Panc1 (cell line): ENCODE measurements around the gene C17orf75. TPM values are rescaled to one million over a fixed set of nuclear protein-coding genes. Genes with fewer than 3 reads are reported as not detected.

Experiments
- ATAC-seq: fragments of 200-7000 bp; cut with Tn5 transposase; 2 replicates; pipeline ENCODE4 v1.9.1; 2020; ENCODE audit warnings: mild to moderate bottlenecking, moderate library complexity
- BruUV-seq: library from RNA; stranded (reverse); fragments of 400-500 nt; replicated peaks from 2 replicates; lab custom pipeline; 2021; lab: Mats Ljungman, UMichigan
- CTCF ChIA-PET: fragments of 300-600 bp; sonication (Branson Sonifier 250); formaldehyde crosslinking; loops from one replicate; lab custom pipeline; 2022; ENCODE audit warnings: antibody characterized with exemption; lab: Charles Lee
- POLR2A ChIA-PET: fragments of 300-600 bp; sonication (Branson Sonifier 250); formaldehyde crosslinking; loops from one replicate; lab custom pipeline; 2022; ENCODE audit warnings: antibody characterized with exemption; lab: Charles Lee
- DNase-seq: peaks from one replicate; pipeline ENCODE4 v3.0.0-alpha.2; 2010; ENCODE audit warnings: low read depth, low spot score
- H3K27ac ChIP-seq: 2 replicates; pipeline ENCODE4 v1.5.1; 2011; ENCODE audit warnings: mild to moderate bottlenecking, low read length, inconsistent platforms
- H3K27me3 ChIP-seq: fragments of 200-500 bp; sonication (Bioruptor generic); 2 replicates; pipeline ENCODE4 v1.6.0; 2014; ENCODE audit warnings: low read length, inconsistent platforms; ENCODE audit not compliant: control insufficient read depth, insufficient read depth
- H3K36me3 ChIP-seq: fragments of 200-500 bp; sonication (Bioruptor generic); 2 replicates; pipeline ENCODE4 v1.5.1; 2014; ENCODE audit warnings: inconsistent platforms, mild to moderate bottlenecking, low read length, moderate library complexity; ENCODE audit not compliant: control insufficient read depth, insufficient read depth
- H3K4me1 ChIP-seq: 2 replicates; pipeline ENCODE4 v1.5.1; 2011; ENCODE audit warnings: inconsistent platforms, mild to moderate bottlenecking, low read length, moderate library complexity; ENCODE audit not compliant: control insufficient read depth, insufficient read depth
- H3K4me3 ChIP-seq, 2 experiments: 2 replicates each; pipeline ENCODE4 v1.5.1; 2011 to 2012; ENCODE audit warnings: low read depth in 2 of 2, low read length in 2 of 2, mild to moderate bottlenecking in 2 of 2, inconsistent platforms in 1 of 2, moderate library complexity in 1 of 2
- H3K9me3 ChIP-seq: fragments of 200-500 bp; sonication (Bioruptor generic); 2 replicates; pipeline ENCODE4 v1.5.1; 2014; ENCODE audit warnings: low read depth, mild to moderate bottlenecking, inconsistent platforms, low read length, moderate library complexity; ENCODE audit not compliant: control insufficient read depth, insufficient read depth
- POLR2AphosphoS5 ChIP-seq: IDR thresholded peaks from 2 replicates; pipeline ENCODE4 v1.6.1; 2012; ENCODE audit warnings: mild to moderate bottlenecking, low read depth, low read length, moderate library complexity
- SIN3A ChIP-seq: IDR thresholded peaks from 2 replicates; pipeline ENCODE4 v1.6.1; 2012; ENCODE audit warnings: low read depth, mild to moderate bottlenecking, low read length, moderate library complexity, borderline replicate concordance; ENCODE audit not compliant: insufficient read depth
- TCF7L2 ChIP-seq: IDR thresholded peaks from 2 replicates; pipeline ENCODE4 v1.6.1; 2011; ENCODE audit warnings: mild to moderate bottlenecking, low read depth, low read length, inconsistent platforms
- in situ Hi-C: cut with HindIII; loops from 2 replicates; pipeline ENCODE4 v1.10.0; 2016; ENCODE audit warnings: low sequenced_read_pairs, low pct_unique_long_range_greater_than_20kb
- intact Hi-C: fragments of 100-400 bp; cut with micrococcal nuclease; formaldehyde crosslinking; loops from one replicate; pipeline ENCODE4 v1.10.0; 2022; ENCODE audit not compliant: unreplicated experiment
- total RNA-seq: library from RNA; stranded (reverse); gene quantifications from one replicate; pipeline ENCODE4 v1.2.1, GENCODE V29; 2021; ENCODE audit not compliant: unreplicated experiment
- TF ChIP-seq, protein P1 (sequence below): fragments of 450-650 bp; IDR thresholded peaks from 2 replicates; pipeline ENCODE4 v1.5.1; 2017; ENCODE audit warnings: mild to moderate bottlenecking
- TF ChIP-seq, protein P2 (sequence below), 2 experiments: IDR thresholded peaks; 2 replicates each; pipeline ENCODE4 v1.6.1; 2011 to 2012; ENCODE audit warnings: low read depth in 2 of 2, control low read depth in 1 of 2, low read length in 1 of 2, mild to moderate bottlenecking in 1 of 2, moderate library complexity in 1 of 2; ENCODE audit not compliant: insufficient read depth in 1 of 2

Gene C17orf75
- total RNA-seq, 1 experiment from 2014 or later = 31.6 TPM

DNA sequence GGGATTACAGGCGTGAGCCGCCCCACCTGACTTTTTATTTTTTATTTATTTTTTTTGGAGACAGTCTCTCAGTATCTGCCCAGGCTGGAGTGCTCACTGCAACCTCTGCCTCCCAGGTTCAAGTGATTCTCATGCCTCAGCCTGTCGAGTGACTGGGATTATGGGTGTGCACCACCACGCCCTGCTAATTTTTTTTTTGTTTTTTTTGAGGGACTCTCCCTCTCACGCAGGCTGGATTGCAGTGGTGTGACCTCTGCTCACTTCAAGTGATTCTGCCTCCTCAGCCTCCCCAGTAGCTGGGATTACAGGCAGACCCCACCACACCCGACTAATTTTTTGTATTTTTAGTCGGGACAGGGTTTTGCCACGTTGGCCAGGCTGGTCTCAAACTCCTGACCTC is 15.6 kb upstream of the C17orf75 start:
- ATAC-seq (no peak), DNase-seq (no peak)
- CTCF ChIA-PET = no interaction called here
- H3K36me3 ChIP-seq = peaks cover 50% of the 10 kb centered on the region
- no peak overlapping the region for H3K4me3 ChIP-seq
- POLR2A ChIA-PET = interaction anchor here (0.7 kb wide), 1 partner anchor 83 kb away, joined by 5 read pairs; no protein-coding TSS in a partner anchor
- H3K4me1 ChIP-seq = peaks cover 19% of the 10 kb centered on the region
- no peaks in the 10 kb centered on the region for H3K9me3 ChIP-seq
- intact Hi-C loops (no loop called here), in situ Hi-C loops (no loop called here)
- BruUV-seq = no TSS peak
- no peak for TF ChIP-seq POLR2AphosphoS5
- TF ChIP-seq, protein P1, sequence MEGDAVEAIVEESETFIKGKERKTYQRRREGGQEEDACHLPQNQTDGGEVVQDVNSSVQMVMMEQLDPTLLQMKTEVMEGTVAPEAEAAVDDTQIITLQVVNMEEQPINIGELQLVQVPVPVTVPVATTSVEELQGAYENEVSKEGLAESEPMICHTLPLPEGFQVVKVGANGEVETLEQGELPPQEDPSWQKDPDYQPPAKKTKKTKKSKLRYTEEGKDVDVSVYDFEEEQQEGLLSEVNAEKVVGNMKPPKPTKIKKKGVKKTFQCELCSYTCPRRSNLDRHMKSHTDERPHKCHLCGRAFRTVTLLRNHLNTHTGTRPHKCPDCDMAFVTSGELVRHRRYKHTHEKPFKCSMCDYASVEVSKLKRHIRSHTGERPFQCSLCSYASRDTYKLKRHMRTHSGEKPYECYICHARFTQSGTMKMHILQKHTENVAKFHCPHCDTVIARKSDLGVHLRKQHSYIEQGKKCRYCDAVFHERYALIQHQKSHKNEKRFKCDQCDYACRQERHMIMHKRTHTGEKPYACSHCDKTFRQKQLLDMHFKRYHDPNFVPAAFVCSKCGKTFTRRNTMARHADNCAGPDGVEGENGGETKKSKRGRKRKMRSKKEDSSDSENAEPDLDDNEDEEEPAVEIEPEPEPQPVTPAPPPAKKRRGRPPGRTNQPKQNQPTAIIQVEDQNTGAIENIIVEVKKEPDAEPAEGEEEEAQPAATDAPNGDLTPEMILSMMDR = no peak
- TF ChIP-seq, protein P2, sequence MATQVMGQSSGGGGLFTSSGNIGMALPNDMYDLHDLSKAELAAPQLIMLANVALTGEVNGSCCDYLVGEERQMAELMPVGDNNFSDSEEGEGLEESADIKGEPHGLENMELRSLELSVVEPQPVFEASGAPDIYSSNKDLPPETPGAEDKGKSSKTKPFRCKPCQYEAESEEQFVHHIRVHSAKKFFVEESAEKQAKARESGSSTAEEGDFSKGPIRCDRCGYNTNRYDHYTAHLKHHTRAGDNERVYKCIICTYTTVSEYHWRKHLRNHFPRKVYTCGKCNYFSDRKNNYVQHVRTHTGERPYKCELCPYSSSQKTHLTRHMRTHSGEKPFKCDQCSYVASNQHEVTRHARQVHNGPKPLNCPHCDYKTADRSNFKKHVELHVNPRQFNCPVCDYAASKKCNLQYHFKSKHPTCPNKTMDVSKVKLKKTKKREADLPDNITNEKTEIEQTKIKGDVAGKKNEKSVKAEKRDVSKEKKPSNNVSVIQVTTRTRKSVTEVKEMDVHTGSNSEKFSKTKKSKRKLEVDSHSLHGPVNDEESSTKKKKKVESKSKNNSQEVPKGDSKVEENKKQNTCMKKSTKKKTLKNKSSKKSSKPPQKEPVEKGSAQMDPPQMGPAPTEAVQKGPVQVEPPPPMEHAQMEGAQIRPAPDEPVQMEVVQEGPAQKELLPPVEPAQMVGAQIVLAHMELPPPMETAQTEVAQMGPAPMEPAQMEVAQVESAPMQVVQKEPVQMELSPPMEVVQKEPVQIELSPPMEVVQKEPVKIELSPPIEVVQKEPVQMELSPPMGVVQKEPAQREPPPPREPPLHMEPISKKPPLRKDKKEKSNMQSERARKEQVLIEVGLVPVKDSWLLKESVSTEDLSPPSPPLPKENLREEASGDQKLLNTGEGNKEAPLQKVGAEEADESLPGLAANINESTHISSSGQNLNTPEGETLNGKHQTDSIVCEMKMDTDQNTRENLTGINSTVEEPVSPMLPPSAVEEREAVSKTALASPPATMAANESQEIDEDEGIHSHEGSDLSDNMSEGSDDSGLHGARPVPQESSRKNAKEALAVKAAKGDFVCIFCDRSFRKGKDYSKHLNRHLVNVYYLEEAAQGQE (IDR thresholded peaks at IDR 0.05; ENCODE audit: insufficient read depth in 1 of 2, low read depth in 2 of 2, low read length in 1 of 2) = no peak
- no peak for TF ChIP-seq SIN3A
- TF ChIP-seq TCF7L2 = no peak
- H3K27ac ChIP-seq = no peak overlapping the region
- H3K27me3 ChIP-seq = no peaks in the 10 kb centered on the region

DNA sequence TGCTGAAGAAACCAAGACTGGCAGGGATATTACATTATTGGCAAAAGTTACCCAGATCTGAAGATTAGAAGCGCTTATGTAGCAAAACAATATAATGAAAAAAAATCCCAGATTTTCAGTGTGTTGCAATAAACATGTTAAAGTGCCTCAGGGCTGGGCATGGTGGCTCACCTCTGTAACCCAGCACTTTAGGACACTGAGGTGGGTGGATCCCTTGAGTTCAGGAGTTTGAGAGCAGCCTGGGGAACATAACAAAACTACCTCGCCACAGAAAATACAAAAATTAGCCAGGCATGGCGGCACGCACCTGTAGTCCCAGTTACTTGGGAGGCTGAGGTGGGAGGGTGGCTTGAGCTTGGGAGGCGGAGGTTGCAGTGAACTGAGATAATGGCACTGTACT is 14.8 kb upstream of the C17orf75 start:
- Histone ChIP-seq H3K9me3 (no peaks in the 10 kb centered on the region), H3K27ac (no peak overlapping the region), H3K4me1 (peaks cover 22% of the 10 kb centered on the region), H3K36me3 (peaks cover 47% of the 10 kb centered on the region), H3K27me3 (no peaks in the 10 kb centered on the region), H3K4me3 (no peak overlapping the region)
- intact Hi-C loops (no loop called here), in situ Hi-C loops (no loop called here)
- TF ChIP-seq TCF7L2 (no peak), POLR2AphosphoS5 (peak; percentile 33; the same call in 1 of the 2 replicates)
- ATAC-seq (no peak), DNase-seq (no peak)
- BruUV-seq = no TSS peak
- ChIA-PET POLR2A (no interaction called here), CTCF (no interaction called here)

DNA sequence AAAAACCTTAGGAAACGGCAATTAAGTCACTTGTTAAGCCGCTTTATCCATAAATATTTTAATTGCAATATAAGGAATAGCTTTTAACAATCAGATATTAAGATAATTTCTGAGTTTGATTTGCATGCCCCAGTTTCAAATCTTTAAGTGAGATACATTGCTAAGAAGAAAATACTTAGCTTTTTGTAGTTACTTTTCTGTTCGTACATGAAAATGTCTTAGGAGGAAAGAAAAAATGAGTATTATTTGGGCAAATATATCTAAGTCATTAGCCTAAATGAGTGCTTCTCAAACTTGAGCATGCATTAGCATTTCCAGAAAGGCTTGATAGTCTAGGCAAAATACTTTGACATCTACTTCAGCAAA is 14.4 kb upstream of the C17orf75 start:
- no peak overlapping the region for H3K4me3 ChIP-seq
- CTCF ChIA-PET = no interaction called here
- intact Hi-C loops = no loop called here
- H3K9me3 ChIP-seq = no peaks in the 10 kb centered on the region
- no peaks in the 10 kb centered on the region for H3K27me3 ChIP-seq
- H3K36me3 ChIP-seq = peaks cover 43% of the 10 kb centered on the region
- H3K4me1 ChIP-seq = peaks cover 22% of the 10 kb centered on the region
- POLR2A ChIA-PET = no interaction called here
- in situ Hi-C loops = no loop called here
- TF ChIP-seq TCF7L2 (no peak), POLR2AphosphoS5 (no peak), SIN3A (no peak)
- TF ChIP-seq, protein P1 = no peak
- TF ChIP-seq, protein P2 (IDR thresholded peaks at IDR 0.05; ENCODE audit: insufficient read depth in 1 of 2, low read depth in 2 of 2, low read length in 1 of 2) = no peak
- no peak overlapping the region; the same call in 1 of the 2 replicates for H3K27ac ChIP-seq
- BruUV-seq = no TSS peak
- DNase-seq = no peak
- no peak for ATAC-seq
